ENCODE data around the gene CARD10.

The CARD10 gene

DNA sequence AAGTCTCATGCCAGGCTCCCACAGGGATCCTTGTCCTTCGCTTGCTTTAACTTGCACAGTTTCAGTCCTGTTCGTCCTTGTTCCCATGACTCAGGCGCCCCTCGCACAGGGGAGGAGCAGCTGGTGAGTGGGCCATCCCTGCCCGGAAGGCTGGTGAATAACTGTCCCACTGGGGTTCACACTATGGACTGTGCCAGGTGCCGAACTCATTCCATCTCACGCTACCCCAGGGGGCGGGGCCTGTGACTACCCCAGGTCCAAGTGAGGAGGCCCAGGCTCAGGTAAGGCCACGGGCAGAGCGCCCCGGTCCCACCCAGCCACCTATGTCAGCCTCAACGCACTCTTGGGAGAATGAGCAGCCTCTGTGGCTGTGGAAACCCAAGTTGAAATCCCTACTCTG, 7.2 kb upstream of the CARD10 start:
- no peak for DNase-seq

DNA sequence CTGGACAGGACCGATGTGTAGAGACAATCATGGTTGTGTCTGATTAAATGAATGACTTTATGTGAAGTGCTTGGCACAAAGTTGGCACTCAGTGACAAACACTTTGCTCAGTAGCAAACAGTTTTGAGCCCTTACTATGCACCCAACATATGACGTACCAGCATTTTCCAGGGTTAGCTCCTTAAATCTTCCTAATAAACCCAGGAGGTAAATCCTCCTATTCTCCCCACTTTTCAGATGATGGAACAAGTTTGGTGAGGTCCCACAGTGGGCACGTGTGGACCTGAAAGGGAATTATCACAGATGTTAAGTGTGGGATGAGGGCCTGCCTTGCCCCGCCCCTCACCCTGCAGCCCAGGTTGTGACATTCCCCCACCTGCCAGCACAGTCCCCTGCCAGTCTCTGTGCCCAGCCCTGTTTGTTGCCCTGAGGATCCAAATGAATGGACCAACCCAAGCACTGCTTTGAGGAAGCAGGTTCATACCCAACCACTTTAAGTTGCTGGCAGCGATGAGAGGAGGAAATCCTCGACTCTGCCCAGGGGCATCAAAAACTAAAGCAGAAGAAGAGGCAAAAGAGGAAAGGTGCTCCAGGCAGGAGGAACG, 6.6 kb upstream of the CARD10 start:
- no peak for DNase-seq

DNA sequence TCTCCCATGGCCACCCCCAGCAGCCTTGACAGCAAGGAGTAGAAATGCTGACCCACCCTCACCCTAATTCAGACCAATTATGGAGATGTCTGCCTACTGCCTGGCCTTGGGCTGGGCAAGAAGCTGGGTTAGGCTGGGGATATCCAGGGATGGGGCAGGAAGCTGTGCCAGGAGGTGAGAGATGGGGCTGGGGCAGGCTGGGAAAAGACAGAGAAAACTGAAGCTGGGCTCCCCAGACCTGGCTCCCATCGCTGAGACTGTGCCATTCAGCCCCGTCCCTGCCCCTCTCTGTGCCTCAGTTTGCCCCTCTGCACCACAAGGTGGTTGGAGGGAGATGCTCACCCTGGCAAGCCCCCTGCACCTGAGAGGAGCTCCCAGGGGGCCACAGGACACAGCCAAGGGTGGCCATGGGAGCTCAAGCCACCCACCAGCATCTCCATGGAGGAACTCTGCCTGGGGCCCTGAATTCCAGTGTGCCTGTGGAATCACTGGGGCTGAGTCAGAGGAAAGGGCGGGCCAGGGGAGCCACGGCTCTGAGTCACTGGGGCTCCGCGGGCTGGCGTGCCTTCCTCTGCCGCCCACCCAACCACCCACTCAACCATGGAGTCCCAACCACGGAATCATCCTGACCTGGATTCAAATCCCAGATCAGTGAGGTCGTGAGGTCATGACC, 6.0 kb upstream of the CARD10 start:
- peak; percentile 88 to 93 (median 93) for DNase-seq

DNA sequence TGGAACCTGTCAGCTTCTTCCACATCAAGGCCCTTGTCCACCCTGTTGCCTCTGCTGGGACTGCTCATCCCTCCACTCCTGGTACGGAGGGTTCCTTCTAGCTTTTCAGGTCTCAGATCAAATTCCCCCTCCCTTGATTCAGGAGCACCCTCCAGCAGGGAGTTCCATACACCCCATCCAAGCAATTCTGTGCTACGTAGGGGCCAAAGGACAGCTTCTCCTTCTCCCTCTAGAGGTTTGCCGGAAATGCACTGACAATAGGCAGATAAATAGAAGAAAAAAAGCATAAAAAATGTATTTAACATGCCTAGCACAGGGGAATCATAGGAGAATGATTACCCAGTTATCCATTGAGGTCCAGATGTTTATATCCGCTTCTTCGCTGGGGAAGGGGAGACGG, 3.3 kb upstream of the CARD10 start:
- no peak for DNase-seq

DNA sequence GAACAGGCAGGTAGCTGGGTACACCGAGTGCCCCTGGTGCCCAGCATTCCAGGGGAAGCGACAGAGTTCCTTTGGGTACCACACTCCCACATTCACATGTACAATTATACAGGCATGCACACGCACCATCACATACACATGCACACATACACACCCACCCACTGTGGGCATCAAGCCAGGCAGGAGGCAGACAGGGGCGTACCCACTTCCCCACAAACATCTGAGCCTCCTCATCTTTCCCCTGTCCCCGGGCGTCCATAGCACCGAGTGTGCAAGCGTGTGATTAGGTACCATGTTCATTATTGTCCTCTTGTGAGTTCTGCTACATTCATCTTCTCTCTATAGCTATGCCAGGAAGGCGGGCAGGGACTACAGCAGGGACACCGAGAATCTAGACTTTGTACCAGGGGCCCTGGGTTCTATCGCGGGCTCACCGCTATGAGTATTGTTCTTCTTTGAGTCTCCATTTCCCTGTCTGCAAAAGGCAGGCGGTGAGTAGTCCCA, 2.1 kb upstream of the CARD10 start:
- DNase-seq, result no peak

DNA sequence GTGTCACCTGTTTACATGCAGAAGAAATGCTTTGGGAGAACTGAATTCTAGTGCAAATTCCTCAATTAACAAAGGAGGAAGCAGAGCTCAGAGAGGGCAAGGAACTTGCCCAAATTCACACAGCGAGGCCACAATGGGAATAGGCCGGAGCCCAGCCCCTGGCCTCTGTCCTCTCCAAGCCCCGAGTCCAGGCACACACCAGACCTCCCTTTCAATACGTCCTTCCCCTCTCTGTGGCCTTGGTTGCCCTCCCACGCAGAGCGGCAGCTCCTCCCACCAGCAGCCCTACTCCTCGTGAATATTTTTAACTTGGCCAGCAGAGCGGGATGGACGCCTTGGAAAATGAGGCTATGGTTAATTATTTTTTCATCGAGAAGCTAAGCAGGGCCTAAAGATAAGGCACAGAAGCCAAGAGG, 1.6 kb upstream of the CARD10 start:
- no peak for DNase-seq

DNA sequence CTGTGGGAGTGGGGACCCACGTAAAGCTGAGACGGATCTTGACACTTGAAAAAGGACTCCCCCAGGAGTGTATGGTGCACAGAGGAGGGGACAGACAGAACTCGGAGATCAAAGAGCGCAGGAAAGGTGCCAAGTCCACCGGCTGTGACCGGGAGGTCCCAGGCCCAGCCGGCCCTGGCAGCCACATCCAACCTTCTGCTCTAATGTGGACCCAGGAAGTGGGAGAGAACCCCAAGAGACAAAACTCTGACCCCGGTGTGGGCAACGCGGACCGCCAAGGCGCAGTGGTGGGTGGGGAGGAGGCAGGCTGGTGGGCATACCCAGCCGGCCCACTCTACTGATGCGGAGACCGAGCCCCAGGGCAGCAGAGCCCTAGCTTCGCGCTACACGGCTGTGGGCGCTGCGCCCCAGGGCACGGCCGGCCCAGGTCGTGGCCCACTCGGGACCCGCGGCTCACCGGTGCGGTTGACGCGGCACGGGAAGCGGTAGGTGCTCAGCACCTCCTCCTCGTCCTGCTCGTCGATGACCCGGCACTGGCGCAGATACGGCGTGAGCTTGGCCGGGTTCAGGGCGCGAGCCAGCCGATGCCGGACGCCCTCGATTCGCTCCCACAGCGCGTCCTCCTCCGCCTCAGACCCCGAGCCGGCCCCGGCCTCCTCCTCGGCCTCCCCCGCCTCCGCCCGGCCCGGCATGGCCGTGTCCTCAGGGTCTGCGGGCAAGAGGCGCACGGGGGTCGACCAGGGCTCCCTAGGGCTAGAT, 527 bp downstream of the CARD10 start:
- DNase-seq, result peak in 1 of 3 donors; percentile 17

DNA sequence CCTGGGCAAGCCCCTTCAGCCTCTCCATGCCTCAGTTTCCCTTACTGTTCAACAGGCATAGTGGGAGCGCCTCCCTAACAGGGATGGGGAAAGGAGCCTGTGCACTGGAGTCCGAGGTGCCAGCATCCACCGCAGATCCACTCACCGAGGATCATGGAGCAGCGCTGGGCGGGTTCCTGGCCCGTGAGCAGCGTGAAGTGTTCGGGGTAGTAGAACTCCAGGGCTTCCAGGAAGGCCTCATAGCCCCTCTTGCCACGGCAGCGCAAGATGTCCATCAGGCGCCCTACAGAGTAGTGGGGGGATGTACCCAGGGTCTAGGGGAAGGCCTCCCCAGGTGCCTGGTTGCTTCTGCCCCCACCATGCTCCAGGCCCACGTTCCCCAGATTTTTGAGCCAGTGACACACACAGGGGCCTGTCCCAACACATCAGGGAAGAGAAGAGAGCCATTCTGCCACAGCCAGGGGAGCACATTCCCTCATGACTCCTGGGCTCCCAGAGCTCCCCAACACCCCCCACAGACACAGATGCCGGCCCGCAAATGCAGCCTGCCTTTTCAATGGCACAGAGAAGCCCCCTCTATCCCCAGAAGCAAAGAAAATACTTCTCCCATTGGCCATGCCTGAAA, 1.3 kb downstream of the CARD10 start:
- DNase-seq, result no peak

DNA sequence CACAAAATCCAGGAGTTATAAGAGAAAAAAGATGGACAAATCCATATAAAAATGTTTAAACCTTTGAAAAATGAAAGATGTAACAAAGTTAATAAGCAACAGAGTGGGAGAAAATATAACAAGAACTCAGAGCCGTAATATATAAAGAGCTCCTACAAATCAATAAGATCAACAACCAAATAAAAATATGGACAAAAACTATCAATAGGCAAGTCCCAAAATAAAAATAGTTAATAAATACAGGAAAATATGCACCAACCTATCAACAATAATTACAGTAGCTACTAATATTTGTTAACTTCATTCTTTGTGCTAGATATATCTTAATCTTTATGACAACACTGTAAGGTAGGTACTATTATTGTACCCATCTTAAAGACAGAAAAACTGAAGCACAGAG, 2.8 kb downstream of the CARD10 start:
- DNase-seq, result no peak

DNA sequence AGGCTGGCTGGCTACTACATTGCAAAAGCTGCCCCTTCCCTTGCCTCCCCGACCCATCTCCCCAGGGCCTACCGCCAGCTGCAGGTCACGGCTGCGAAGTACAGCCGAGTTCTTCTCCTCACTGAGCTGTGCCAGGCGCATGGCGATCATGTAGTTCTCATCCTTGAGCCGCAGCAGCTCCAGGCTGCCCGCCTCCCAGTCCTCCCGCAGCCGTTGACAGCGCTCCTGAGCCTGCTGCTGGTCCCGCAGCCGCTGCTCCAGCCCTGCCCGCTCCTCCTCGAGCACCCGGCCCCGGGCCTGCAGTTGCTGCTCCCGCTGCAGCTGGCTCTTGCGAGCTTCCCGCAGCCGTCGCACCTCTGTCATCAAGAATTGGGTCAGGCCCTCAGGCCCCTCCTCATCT, 3.3 kb downstream of the CARD10 start:
- DNase-seq, result no peak

DNA sequence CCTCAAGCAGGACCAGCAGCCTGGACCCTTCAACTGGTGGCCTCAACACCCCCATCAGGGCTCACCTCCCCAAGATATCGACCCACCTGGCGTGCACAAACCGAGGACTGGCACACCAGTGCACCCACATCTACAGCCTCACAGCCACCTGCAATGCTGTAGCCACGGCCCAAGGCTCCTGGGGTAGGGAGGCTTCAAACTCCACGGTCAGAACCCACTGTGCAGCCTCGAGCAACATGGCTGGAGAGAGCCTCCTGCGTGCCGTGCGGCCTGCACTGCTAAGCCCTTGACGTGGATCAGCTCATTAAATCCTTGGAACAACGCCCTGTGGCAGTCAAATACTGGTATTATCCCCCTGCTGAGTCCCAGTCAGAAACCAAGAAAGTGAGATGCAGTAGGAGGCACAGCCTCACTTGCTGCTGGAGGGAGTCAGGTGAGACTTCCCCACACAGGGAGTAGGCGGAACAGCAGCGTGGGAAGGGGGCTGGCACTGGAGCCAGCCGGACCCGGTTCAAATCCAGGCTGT, 4.6 kb downstream of the CARD10 start:
- no peak for DNase-seq

DNA sequence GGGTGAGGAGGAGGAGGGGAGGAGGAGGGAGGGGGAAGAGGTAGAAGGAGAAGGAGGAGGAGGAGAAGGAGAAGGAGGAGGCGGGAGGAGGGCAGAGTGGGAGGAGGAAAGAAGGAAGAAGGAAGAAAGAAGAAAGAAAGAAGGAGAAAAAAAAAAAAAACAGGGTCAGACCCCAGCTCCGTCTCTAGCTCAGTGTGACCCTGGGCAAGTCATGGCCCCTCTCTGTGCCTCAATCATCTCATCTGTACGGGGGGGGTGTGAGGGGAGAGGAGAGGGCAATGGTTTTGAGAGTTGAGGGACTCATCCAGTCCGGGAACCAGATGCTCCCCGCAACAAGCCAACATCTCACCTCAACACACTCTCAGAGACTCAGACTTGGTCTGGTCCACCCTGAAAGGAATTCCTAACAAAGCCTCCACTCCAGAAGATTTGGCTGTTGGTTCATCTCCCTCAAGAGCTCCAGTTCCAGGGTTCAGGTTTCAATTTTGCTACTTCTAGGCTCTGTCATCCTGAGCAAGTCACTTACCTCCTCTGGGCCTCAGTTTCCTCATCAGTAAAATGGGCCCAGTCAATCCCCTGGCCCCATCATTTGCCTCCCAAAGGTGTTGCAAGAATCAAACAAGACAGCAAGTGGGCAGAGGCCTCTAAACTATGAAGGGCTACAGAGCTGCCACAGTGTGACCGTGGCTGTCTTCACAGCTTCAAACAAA, 7.7 kb downstream of the CARD10 start:
- no peak for DNase-seq

DNA sequence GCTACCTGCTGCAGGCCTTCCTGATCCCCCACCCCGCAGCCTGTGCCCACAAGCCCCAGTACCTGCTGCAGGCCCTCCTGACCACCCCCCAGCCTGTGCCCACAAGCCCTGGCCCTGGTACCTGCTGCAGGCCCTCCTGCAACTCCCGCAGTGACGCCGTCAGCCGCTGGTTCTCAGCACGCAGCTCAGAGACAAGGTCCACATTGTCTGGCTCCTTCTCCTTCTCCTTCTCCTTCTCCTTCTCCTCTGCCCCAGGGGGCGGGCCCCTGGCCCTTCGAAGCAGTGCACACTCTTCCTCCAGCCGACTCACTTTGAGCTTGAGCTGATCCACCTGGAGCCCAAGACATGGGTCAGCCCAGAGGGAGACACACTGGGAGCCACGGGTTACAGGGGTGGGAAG, 9.1 kb downstream of the CARD10 start:
- DNase-seq, result no peak

DNA sequence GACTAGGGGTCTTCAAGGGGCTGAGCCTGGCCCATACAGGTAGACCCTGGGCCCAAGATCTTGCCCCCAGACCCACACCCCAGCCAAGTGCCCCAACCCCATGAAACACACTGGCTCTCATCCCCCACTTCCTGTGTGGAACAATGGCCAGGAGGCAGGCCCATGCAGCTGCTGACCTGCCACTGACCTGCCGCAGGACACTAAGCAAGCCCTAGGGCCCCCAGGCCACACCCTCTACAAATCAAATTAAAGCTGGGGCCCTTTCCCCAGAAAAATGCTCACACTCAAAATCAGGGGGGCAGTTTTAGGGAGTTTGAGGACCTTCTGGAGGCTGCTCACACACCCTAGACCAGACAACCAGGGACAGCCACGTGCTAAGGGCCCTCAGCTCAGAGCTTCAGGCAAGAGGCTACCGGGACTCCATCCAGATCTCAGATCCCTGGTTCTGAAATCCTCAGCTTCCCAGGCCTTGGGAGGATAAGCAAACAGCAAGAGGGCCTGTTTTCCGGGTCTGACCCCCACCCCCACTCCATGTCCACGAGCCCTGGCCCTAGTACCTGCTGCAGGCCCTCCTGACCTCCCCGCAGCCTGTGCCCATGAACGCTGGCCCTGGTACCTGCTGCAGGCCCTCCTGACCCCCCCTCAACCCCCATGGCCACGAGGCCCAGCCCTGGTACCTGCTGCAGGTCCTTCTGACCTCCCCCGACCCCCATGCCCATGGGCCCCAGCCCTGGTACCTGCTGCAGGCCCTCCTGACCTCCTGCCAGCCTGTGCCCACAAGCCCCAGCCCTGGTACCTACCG, 10.0 kb downstream of the CARD10 start:
- DNase-seq, result no peak

DNA sequence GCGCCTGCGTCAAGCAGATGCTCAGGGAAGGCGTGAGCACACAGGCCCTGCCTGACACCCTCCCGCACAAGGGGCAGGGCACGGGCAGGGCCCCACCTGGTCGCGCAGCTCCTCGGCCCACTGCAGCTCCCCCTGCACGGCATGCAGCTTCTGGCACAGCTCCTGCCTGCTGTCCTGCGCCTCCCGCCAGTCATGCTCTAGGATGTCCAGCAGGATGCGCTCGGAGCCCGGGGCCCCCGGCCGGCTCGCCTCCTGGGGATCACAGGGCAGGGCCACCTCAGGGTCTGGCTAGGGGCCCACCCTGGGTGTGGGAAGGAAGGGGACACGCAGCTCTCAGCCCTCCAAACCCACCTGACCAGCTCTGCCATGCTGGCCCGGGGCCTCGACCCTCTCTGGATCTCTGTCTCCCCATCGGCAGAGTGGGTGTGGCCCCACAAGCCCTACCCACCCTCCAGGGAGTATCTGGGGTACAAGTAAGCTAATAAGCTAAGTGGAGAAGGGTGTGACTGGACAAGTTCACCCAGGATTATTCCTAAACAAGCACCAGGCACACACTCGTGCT, 10.7 kb downstream of the CARD10 start:
- no peak for DNase-seq

DNA sequence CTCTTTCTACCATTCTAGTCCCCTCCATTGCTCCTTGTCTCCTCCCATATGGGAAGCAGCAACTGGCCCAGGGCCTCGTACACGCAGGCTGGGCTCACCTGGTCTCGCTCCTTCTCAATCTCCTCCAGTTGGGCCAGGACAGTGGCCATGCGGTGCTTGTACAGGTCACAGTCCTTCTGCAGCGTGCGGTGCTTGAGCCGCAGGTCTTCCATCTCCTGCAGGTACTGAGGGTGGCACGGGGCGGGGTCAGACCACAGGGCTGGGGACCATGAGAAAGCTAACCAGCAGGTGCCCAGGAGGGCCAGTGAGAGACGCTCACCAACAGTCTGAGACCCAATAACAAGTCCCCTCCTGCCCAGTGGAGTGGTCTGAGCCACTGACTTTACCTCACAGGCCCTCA, 11.5 kb downstream of the CARD10 start:
- no peak for DNase-seq

DNA sequence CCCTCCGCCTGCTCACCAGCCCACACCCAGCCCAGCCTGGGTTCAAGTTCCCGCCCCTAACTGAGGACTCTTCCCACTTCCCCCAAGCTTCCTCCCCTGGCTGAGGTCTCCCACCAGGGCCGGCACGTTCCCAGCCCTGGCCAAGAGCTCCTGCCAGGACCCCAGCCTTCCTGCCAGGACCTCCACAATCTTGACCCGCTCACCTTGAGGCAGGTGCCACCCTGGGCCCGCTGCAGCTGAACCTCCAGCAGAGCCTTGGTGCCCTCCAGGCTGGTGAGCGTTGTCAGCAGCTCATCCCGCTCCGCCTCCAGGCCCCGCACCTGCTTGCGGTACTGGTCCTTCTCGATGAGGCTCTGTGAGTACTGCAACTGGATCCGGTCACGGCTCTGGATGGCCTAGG, 13.2 kb downstream of the CARD10 start:
- no peak for DNase-seq

DNA sequence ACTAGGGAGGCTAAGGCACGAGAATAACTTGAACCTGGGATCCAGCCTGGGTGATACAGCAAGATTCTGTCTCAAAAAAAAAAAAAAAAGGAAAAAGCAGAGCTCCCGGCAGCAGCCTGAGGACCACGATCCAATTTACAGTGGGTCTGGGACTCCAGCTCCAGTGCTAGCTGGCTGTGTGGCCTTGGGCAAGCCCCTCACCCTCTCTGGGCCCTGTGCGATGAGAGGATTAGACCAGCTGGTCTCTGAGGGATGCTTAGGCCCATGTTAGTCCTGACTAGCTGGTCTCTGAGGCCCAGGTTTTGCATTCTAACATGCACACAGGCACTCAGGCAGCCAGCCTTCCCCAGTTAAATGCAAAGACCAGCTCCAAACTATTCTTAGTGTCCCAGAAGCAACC, 13.7 kb downstream of the CARD10 start:
- no peak for DNase-seq

DNA sequence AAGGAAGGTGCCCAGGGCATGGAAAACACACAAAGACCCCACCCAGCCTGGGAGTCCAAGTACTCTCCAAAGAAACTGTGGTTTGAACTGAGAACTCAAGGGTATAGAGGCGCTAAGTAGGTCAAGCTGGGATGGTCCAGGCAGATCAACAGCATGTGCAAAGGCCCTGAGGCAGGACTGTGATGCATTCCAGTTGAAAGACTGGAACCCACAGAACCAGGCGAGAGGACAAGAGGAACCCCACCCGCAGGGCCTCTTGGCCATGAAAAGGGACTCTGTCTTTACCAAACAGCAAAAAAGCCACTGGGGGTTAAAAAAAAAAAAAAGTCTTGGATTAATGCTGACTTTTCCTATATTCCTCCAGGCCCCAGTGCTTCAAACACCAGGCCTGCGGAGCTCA, 14.3 kb downstream of the CARD10 start:
- no peak for DNase-seq

DNA sequence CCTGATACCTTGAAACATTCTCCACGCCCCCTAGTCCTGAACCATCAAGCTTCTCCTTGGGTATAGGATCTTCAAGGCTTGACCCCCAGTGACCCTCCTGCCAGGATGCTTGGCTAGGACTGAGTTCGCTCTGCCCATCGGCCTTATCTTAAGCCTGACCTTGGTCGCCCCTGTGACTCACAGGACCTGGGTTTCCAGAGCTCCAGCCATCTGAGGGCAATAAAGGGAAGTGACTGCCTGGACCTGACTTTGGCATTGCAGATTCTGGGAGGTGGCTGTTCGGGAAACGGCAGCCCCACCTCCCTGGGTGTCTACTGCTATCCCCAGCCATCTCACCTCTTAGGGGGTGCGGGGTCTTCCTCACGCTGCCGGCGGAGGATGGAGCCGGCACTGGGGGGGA, 15.4 kb downstream of the CARD10 start:
- DNase-seq, result peak; percentile 66 to 71 (median 71)

DNA sequence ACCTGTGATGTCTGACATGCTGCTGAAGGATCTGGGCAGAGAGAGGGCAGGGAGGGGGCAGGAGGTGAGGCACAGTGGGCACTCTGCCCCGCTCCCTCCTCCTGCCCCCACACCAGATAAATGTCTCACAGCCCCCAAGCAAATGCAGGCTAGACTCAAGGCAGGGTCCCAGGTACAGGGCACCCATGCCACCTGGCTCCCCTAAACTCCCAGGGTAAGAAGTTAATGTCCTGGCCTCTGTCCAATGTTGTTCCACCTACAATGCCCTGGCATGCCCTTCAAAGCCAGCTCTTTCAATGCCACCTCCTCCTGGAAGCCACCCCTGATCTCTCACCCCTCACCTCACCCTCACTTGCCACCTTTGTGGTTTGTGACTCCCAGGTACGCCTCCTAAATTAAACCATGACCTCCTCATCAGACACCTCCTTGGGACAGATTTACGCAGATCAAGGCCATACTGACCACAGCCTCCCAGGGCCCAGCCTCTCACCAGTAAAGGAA, 16.0 kb downstream of the CARD10 start:
- no peak for DNase-seq
